Measurements from ENCODE around the gene NCBP3. TPM values are rescaled to one million over a fixed set of nuclear protein-coding genes. Genes with fewer than 3 reads are reported as not detected.

The NCBP3 gene
- total and polyA plus RNA-seq, 2 of the 4 experiments (the other 2 are of a cell fraction), result 10.8 to 13.5 TPM

DNA sequence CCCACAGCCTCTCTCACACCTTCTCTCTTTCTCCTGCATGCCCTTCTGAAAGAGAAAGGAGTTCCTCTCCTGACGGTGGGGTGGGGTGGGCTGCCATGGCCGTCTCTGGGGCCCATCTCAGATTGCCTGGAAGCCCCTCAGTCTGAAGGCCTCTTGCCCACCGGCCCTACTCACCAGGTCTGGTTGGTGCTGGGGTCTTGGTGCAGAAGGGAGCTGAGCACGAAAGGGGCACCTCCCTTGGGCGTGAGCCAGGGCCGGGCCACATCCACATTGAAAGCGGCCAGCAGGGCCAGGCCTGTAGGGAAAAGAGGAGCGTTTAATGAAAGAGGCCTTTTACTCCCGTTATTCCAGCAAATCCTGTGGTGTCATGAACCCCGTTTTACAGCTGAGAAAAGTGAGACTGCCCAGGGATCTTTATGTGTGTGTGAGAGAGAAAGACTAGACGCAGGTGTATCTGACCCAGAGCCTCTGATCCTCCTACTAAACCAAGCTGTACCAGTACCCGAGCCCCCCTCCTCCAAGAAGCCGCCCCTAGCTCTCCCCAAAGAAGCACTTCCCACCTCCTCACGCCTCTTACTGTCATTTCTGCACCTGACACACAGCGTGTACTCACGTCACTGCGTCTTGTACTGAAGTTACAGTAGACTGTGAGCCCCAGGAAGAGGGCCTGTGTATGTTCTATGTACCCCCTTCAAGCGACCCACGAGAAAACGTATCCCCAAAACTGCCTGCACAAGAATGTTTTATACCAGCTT lies 68.5 kb downstream of the NCBP3 start:
- Histone ChIP-seq H2AFZ (replicated peaks; ENCODE audit: low read length, poor library complexity) (no peak overlapping the region), H3K4me1 (ENCODE audit: control insufficient read depth, insufficient read depth, low read length) (peaks cover 6% of the 10 kb centered on the region; the same call in 1 of the 2 replicates), H3K36me3 (ENCODE audit: control insufficient read depth, insufficient read depth, low read length) (no peaks in the 10 kb centered on the region), H3K18ac (ENCODE audit: low read depth, low read length) (no peak overlapping the region), H2BK20ac (ENCODE audit: low read depth, low read length) (no peak overlapping the region), H3K56ac (ENCODE audit: extremely low read depth, insufficient read depth, low read length) (no peak overlapping the region), H3K4ac (ENCODE audit: low read depth, low read length) (no peak overlapping the region), H4K91ac (ENCODE audit: insufficient read depth, low read depth, low read length) (no peak overlapping the region), H3K4me3 (ENCODE audit: insufficient read depth, low read depth, low read length) (no peak overlapping the region), H2AK9ac (replicated peaks; ENCODE audit: low read depth, low read length, poor library complexity) (no peak overlapping the region), H3K9me3 (ENCODE audit: control insufficient read depth, insufficient read depth, low read length) (no peaks in the 10 kb centered on the region), H4K8ac (ENCODE audit: low read depth in 2 of 2, low read length in 2 of 2) (no peak overlapping the region), H3K9ac (ENCODE audit: low read depth, low read length) (no peak overlapping the region), H4K5ac (ENCODE audit: low read depth, low read length) (no peak overlapping the region), H3K14ac (replicated peaks; ENCODE audit: low read depth, low read length) (no peak overlapping the region), H2BK120ac (ENCODE audit: low read depth, low read length) (no peak overlapping the region), H4K20me1 (ENCODE audit: insufficient read depth, low read length) (no peaks in the 10 kb centered on the region), H3K27ac (ENCODE audit: insufficient read depth, low read length) (no peak overlapping the region), H3K27me3 (ENCODE audit: control insufficient read depth, insufficient read depth, low read length) (no peaks in the 10 kb centered on the region; the same call in 1 of the 2 replicates), H3K4me2 (ENCODE audit: low read depth, low read length) (no peak overlapping the region), H3K23ac (ENCODE audit: low read depth, low read length) (no peak overlapping the region), H2BK15ac (ENCODE audit: low read depth, low read length) (no peak overlapping the region), H2BK5ac (ENCODE audit: low read depth, low read length, poor library complexity, severe bottlenecking) (no peak overlapping the region), H2AK5ac (ENCODE audit: low read depth, low read length) (no peak overlapping the region), H3K9me1 (ENCODE audit: insufficient read depth, low read length) (peaks cover 4% of the 10 kb centered on the region; the same call in 1 of the 2 replicates), H3K79me1 (ENCODE audit: low read depth in 1 of 2, low read length in 2 of 2) (no peaks in the 10 kb centered on the region)
- in situ Hi-C loops (cut with MboI; ENCODE audit: low sequenced_read_pairs) (no loop called here), dilution Hi-C loops (cut with HindIII; ENCODE audit: low sequenced_read_pairs, unreplicated experiment) (no loop called here), intact Hi-C loops (cut with micrococcal nuclease) (no loop called here)
- 74% methylated on average over 8 of the region's 20 CpGs; no CpG with 5 or more reads in 1 of the 2 experiments for WGBS, 2 experiments (ENCODE audit: extremely low coverage in 2 of 2, insufficient read length in 1 of 2)
- TF ChIP-seq MAZ (IDR thresholded peaks at IDR 0.05; ENCODE audit: borderline replicate concordance, low read depth, low read length) (no peak), RFX5 (IDR thresholded peaks at IDR 0.05; ENCODE audit: low read depth, low read length) (no peak), RAD21 (IDR thresholded peaks at IDR 0.05; ENCODE audit: low read length) (no peak), MXI1 (IDR thresholded peaks at IDR 0.05; ENCODE audit: borderline replicate concordance, low read depth, low read length) (no peak), CTCF (conservative IDR thresholded peaks at IDR 0.05; ENCODE audit: low read depth, low read length) (no peak)
- TF ChIP-seq, protein P1, sequence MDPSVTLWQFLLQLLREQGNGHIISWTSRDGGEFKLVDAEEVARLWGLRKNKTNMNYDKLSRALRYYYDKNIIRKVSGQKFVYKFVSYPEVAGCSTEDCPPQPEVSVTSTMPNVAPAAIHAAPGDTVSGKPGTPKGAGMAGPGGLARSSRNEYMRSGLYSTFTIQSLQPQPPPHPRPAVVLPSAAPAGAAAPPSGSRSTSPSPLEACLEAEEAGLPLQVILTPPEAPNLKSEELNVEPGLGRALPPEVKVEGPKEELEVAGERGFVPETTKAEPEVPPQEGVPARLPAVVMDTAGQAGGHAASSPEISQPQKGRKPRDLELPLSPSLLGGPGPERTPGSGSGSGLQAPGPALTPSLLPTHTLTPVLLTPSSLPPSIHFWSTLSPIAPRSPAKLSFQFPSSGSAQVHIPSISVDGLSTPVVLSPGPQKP (IDR thresholded peaks at IDR 0.05; ENCODE audit: borderline replicate concordance, low read depth, low read length), result no peak
- TF ChIP-seq, protein P2, sequence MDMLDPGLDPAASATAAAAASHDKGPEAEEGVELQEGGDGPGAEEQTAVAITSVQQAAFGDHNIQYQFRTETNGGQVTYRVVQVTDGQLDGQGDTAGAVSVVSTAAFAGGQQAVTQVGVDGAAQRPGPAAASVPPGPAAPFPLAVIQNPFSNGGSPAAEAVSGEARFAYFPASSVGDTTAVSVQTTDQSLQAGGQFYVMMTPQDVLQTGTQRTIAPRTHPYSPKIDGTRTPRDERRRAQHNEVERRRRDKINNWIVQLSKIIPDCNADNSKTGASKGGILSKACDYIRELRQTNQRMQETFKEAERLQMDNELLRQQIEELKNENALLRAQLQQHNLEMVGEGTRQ (IDR thresholded peaks at IDR 0.05; ENCODE audit: low read depth, low read length), result no peak
- DNase-seq (no peak), ATAC-seq (ENCODE audit: low read depth) (no peak)
- CTCF ChIA-PET, result no interaction called here
- POLR2A ChIA-PET (ENCODE audit: unreplicated experiment), result no interaction called here
- BruUV-seq (replicated peaks), result no TSS peak

Data from IMR-90 (cell line).